ENCODE results near the gene DSTN. TPM values are rescaled to one million over a fixed set of nuclear protein-coding genes. Genes with fewer than 3 reads are reported as not detected.

The DSTN gene
- total and polyA plus RNA-seq, 2 experiments from 2014 or later, result 162 to 459 TPM

DNA sequence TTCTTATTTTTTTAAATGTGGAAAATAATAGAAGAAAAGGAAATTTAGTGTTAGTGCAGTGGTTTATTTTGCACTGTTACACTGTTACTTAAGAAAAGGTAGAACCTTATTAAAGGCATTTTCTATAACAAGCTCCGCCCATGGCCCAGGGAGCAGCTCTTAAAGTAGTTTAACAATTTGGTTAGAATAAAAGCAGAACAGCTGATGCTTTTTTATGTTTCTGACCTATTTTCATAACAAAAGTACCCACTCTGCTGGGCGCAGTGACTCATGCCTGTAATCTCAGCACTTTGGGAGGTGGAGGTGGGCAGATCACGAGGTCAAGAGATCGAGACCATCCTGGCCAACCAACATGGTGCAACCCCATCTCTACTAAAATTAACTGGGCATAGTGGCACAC lies 32.6 kb downstream of the DSTN start (continued):
- TF ChIP-seq, protein P1, sequence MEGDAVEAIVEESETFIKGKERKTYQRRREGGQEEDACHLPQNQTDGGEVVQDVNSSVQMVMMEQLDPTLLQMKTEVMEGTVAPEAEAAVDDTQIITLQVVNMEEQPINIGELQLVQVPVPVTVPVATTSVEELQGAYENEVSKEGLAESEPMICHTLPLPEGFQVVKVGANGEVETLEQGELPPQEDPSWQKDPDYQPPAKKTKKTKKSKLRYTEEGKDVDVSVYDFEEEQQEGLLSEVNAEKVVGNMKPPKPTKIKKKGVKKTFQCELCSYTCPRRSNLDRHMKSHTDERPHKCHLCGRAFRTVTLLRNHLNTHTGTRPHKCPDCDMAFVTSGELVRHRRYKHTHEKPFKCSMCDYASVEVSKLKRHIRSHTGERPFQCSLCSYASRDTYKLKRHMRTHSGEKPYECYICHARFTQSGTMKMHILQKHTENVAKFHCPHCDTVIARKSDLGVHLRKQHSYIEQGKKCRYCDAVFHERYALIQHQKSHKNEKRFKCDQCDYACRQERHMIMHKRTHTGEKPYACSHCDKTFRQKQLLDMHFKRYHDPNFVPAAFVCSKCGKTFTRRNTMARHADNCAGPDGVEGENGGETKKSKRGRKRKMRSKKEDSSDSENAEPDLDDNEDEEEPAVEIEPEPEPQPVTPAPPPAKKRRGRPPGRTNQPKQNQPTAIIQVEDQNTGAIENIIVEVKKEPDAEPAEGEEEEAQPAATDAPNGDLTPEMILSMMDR (conservative IDR thresholded peaks at IDR 0.05; ENCODE audit: low read depth in 2 of 2), result no peak
- TF ChIP-seq JUNB (IDR thresholded peaks at IDR 0.05; ENCODE audit: unreplicated experiment), result no peak
- no peak for TF ChIP-seq ZNF331 (CRISPR knock-in tag; IDR thresholded peaks at IDR 0.05; ENCODE audit: low read depth)
- no peak for TF ChIP-seq ZNF114 (CRISPR knock-in tag; IDR thresholded peaks at IDR 0.05)
- no peak for TF ChIP-seq EZH2phosphoT487 (IDR thresholded peaks at IDR 0.05; ENCODE audit: unreplicated experiment)
- no peak for TF ChIP-seq NANOG (IDR thresholded peaks at IDR 0.05; ENCODE audit: borderline replicate concordance)
- TF ChIP-seq, protein P2, sequence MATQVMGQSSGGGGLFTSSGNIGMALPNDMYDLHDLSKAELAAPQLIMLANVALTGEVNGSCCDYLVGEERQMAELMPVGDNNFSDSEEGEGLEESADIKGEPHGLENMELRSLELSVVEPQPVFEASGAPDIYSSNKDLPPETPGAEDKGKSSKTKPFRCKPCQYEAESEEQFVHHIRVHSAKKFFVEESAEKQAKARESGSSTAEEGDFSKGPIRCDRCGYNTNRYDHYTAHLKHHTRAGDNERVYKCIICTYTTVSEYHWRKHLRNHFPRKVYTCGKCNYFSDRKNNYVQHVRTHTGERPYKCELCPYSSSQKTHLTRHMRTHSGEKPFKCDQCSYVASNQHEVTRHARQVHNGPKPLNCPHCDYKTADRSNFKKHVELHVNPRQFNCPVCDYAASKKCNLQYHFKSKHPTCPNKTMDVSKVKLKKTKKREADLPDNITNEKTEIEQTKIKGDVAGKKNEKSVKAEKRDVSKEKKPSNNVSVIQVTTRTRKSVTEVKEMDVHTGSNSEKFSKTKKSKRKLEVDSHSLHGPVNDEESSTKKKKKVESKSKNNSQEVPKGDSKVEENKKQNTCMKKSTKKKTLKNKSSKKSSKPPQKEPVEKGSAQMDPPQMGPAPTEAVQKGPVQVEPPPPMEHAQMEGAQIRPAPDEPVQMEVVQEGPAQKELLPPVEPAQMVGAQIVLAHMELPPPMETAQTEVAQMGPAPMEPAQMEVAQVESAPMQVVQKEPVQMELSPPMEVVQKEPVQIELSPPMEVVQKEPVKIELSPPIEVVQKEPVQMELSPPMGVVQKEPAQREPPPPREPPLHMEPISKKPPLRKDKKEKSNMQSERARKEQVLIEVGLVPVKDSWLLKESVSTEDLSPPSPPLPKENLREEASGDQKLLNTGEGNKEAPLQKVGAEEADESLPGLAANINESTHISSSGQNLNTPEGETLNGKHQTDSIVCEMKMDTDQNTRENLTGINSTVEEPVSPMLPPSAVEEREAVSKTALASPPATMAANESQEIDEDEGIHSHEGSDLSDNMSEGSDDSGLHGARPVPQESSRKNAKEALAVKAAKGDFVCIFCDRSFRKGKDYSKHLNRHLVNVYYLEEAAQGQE (IDR thresholded peaks at IDR 0.05; ENCODE audit: unreplicated experiment), result no peak
- TF ChIP-seq POLR2AphosphoS5 (IDR thresholded peaks at IDR 0.05; ENCODE audit: low read depth), result no peak

DNA sequence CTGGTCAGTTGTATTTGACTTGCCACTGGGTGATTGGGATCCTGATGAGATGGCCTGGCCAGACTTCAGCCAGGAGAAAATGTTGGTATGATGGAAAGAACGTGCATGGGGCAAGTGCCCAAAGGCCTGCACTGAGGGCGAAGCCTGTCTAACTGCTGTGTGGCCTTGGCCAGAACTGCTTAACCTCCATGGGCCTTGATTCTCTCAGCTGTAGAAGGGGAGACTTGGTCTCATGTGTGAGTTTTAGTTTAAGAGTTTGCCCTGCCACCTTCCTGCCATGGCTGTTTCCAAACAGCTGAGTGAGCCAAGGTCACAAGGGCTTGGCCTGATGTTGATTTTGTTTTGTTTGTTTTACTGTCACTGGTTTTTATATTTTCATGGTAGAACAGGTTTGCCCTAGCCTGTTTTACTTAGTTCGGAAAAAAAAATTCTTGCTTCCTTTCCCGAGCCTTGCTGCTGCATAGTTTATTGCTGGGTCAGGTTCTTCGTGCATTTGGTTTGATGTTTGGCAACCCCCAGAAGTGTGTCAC lies 35.3 kb downstream of the DSTN start:
- peaks cover 20% of the 10 kb centered on the region for H3K79me2 ChIP-seq (replicated peaks; ENCODE audit: insufficient read depth)
- Mint-ChIP-seq H3K4me1 (peaks cover 32% of the 10 kb centered on the region), H3K27ac (no peak overlapping the region), H3K27me3 (ENCODE audit: insufficient read depth, low read depth, poor library complexity) (peaks cover 6% of the 10 kb centered on the region), H3K4me3 (no peak overlapping the region), H3K9me3 (no peaks in the 10 kb centered on the region), H3K36me3 (ENCODE audit: low read depth) (peaks cover 12% of the 10 kb centered on the region)
- no peaks in the 10 kb centered on the region for H3K9me2 ChIP-seq (ENCODE audit: insufficient read depth)
- H3K27ac ChIP-seq (ENCODE audit: low read depth), result no peak overlapping the region
- H2AFZ ChIP-seq, result no peak overlapping the region
- no peaks in the 10 kb centered on the region for H3K27me3 ChIP-seq (ENCODE audit: insufficient read depth)
- H3K4me1 ChIP-seq (ENCODE audit: insufficient read depth), result peaks cover 29% of the 10 kb centered on the region
- no peak overlapping the region for H3K4me2 ChIP-seq
- H3F3A ChIP-seq (replicated peaks; ENCODE audit: low read depth), result 0 out of 2 replicates have a peak, but pooled peaks cover 7% of the 10 kb centered on the region
- no peaks in the 10 kb centered on the region; the same call in 1 of the 2 replicates for H3K36me3 ChIP-seq (ENCODE audit: insufficient read depth)
- no peak overlapping the region for H3K4me3 ChIP-seq
- no peaks in the 10 kb centered on the region; the same call in 1 of the 2 replicates for H4K20me1 ChIP-seq (replicated peaks; ENCODE audit: insufficient read depth)
- DNase-seq (ENCODE audit: low spot score), result no peak
- ATAC-seq, result no peak
- no peak for TF ChIP-seq EZH2phosphoT487 (IDR thresholded peaks at IDR 0.05; ENCODE audit: unreplicated experiment)
- TF ChIP-seq, protein P3, sequence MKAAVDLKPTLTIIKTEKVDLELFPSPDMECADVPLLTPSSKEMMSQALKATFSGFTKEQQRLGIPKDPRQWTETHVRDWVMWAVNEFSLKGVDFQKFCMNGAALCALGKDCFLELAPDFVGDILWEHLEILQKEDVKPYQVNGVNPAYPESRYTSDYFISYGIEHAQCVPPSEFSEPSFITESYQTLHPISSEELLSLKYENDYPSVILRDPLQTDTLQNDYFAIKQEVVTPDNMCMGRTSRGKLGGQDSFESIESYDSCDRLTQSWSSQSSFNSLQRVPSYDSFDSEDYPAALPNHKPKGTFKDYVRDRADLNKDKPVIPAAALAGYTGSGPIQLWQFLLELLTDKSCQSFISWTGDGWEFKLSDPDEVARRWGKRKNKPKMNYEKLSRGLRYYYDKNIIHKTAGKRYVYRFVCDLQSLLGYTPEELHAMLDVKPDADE (IDR thresholded peaks at IDR 0.05), result no peak
- TF ChIP-seq ZNF114 (CRISPR knock-in tag; IDR thresholded peaks at IDR 0.05), result no peak
- TF ChIP-seq, protein P2 (IDR thresholded peaks at IDR 0.05; ENCODE audit: unreplicated experiment), result no peak

Data from GM23338 (cell line).